GM19023 (cell line): Measurements from ENCODE around the gene CAMK2D.

Experiments used
- ATAC-seq: cut with Tn5 transposase; IDR thresholded peaks from one replicate; pipeline ENCODE4 v1.9.1; 2021; ENCODE audit warnings: mild to moderate bottlenecking, moderate library complexity; ENCODE audit not compliant: unreplicated experiment

Gene CAMK2D

DNA sequence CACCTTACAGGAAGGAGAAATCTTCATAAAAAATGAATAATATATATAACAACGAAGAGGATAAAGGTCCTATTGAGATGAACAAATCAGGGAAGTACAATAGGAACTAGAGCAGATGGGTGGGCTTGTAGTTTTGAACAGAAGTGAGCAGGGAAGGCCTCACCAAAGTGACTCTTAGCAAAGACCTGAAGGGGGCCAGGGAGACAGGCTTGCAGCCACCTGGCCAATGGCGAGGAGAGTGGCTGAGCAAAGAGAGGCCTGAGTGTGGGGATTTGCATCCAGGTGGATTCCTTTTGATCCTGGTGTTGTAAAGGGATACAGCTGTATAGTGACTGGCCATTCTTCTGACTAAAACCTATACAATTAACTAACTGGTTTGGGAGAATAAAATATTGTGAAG lies 354.1 kb downstream of the CAMK2D start:
- ATAC-seq, result no peak

DNA sequence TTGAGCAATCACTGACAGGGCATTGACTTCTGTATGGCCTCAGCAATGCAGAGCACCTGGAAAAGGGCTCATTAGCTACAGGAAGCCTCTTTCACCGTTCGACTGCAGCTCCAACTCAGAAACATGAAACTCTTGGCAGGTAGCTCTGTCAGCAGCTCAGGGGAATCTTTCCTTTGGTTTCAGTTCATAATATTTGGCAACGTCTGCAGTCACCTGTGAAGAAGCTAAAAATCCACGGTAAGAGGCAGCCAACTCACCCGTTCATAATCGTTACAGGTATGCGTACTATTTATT lies 354.9 kb downstream of the CAMK2D start:
- ATAC-seq, result no peak

DNA sequence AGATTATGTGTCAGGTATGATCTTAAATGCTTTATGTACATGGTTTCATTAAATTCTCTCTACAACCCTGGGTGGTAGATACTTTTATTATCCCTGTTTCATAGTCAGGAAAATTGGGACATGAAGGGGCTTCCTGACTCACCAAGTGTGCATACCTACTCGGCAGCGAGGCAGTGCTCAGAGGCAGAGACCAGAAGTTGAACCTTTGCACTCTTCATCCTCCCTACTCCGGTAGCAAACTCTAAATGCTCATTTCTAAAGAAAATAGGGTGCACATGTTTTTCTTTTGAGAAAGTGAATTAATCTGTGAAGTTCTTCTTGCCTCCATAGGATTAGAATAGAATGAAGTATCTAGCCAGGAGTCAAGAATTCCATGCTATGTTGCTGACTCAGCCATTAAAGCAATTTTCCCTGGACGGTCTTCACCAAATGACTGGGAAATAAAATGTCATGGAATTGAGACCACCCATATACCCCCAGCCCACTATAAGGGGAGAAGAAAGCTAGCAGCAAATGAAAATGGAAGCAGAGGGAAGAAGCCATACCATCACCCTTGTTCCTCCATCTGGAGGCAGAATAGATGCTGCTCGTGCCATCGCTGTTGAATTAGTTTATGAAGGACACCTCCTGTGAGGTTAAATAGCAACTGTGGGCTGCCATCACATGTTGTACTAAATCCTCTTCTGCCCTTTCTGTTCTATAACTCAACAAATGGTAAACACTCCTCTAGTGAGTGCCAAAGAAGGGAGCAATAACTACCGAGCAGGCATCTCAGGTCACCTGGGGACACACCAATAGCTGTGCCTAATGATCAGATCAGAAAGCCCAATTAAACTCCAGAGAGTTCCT lies 355.4 kb downstream of the CAMK2D start:
- ATAC-seq, result no peak

DNA sequence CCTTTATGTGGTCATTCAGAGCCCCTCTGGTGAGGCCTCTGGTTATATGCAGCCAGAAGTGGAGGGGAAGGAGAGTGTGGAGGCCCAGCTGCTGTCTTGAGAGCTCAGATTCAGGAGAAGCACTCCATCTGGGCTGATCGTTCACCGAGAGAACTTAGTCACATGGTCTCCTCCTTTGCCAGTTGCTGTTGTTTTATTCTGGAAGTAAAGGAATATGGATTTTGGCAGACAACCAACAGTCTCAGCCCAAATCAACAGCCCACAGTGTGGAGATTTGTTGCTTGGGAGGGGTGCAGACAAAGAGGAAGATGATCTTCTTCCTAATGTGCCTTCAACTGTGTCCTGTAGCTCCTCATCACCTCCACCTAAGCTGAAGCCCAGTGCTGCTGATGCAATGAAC lies 356.7 kb downstream of the CAMK2D start:
- ATAC-seq, result no peak

DNA sequence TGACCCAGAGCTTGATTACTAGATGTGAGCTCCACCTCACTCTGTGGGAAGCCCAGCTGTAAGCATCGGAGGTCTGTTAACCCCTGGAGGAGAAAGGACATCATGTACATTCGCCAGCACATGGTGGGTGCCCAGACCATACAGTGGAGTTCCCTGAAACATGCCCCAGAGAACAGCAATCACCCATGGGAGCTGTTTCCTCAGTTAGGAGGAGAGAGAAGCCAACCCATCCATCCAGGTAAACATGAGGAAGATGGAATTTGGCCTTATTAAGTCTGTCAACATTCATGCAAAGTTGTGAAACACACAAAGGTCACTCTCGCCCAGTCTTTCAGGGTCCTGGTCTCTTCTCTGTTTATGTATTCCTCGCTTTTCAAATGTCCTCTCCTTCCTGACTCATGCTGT lies 357.4 kb downstream of the CAMK2D start:
- no peak for ATAC-seq
